ENCODE data around the gene GSK3B. TPM values are rescaled to one million over a fixed set of nuclear protein-coding genes. Genes with fewer than 3 reads are reported as not detected.

Gene GSK3B
- total and polyA plus RNA-seq, 2 donors (not counting 3 experiments of a cell fraction or from before 2014, with no cell fraction given), result 22.1 to 50.1 TPM

GRCh38 chr3:120024103-120024502 lies 70.1 kb downstream of the GSK3B start:
- no peak for FAIRE-seq
- no peaks in the 10 kb centered on the region for H3K9me3 ChIP-seq (replicated peaks; ENCODE audit: control insufficient read depth, insufficient read depth, low read length)
- ChIA-PET POLR2A (no interaction called here), CTCF (no interaction called here)
- H4K20me1 ChIP-seq (replicated peaks; ENCODE audit: control insufficient read depth, extremely low read depth, insufficient read depth, low read length), result peaks cover 23% of the 10 kb centered on the region
- no peaks in the 10 kb centered on the region for H3K36me3 ChIP-seq (ENCODE audit: control insufficient read depth in 2 of 2, extremely low read depth in 1 of 2, insufficient read depth in 2 of 2, low read length in 2 of 2)
- no peaks in the 10 kb centered on the region for H3K4me1 ChIP-seq (ENCODE audit: control insufficient read depth, extremely low read depth, insufficient read depth, low read length)
- DNase-seq (ENCODE audit: low read depth, low spot score), result no peak
- dilution Hi-C loops (cut with MboI; ENCODE audit: extremely low pct_ligation_motif_present, low sequenced_read_pairs) (no loop called here), intact Hi-C loops (cut with micrococcal nuclease) (no loop called here)
- H3K27ac ChIP-seq (ENCODE audit: insufficient read depth, low read depth, low read length), result no peak overlapping the region
- BruUV-seq (replicated peaks), result no TSS peak
- H3K27me3 ChIP-seq (ENCODE audit: control insufficient read depth in 2 of 2, insufficient read depth in 2 of 2, low read length in 2 of 2), result no peaks in the 10 kb centered on the region
- TF ChIP-seq MYC (IDR thresholded peaks at IDR 0.05; ENCODE audit: low read depth, low read length), result no peak
- no peak for TF ChIP-seq POLR2AphosphoS5 (IDR thresholded peaks at IDR 0.05; ENCODE audit: insufficient read depth, low read depth, low read length)
- no peak for TF ChIP-seq CTCF (IDR thresholded peaks at IDR 0.05; ENCODE audit: extremely low read depth in 1 of 2, insufficient read depth in 1 of 2, low read depth in 1 of 2, low read length in 2 of 2)
- no peak for TF ChIP-seq GATA2 (IDR thresholded peaks at IDR 0.05; ENCODE audit: insufficient read depth, insufficient read length, low read depth, low read length)
- no peak for TF ChIP-seq POLR2A (IDR thresholded peaks at IDR 0.05; ENCODE audit: low read depth, low read length)
- no peak for TF ChIP-seq FOS (IDR thresholded peaks at IDR 0.05; ENCODE audit: borderline replicate concordance, insufficient read depth, low read length)
- TF ChIP-seq EZH2 (IDR thresholded peaks at IDR 0.05; ENCODE audit: borderline replicate concordance, low read depth, low read length, severe bottlenecking), result no peak
- TF ChIP-seq MAX (IDR thresholded peaks at IDR 0.05; ENCODE audit: insufficient read depth, insufficient read length), result no peak
- TF ChIP-seq JUN (IDR thresholded peaks at IDR 0.05; ENCODE audit: borderline replicate concordance, insufficient read depth, insufficient read length, low read depth), result no peak
- H3K9ac ChIP-seq (replicated peaks; ENCODE audit: extremely low read depth, insufficient read depth, low read length), result no peak overlapping the region
- H2AFZ ChIP-seq (ENCODE audit: low read depth, low read length), result no peak overlapping the region
- no peaks in the 10 kb centered on the region for H3K9me1 ChIP-seq (replicated peaks; ENCODE audit: control insufficient read depth, extremely low read depth, insufficient read depth, low read length)
- no peak overlapping the region for H3K4me3 ChIP-seq (replicated peaks in 1 of 3; ENCODE audit: insufficient read depth in 1 of 3, low read depth in 1 of 3, low read length in 3 of 3)
- H3K79me2 ChIP-seq (ENCODE audit: control insufficient read depth, insufficient read depth, low read length), result peaks cover 97% of the 10 kb centered on the region
- no peak overlapping the region for H3K4me2 ChIP-seq (ENCODE audit: insufficient read depth, low read length)
